Measurements from ENCODE around the gene TRAF2.
"Not testable (repeated sequence)": the region's sequence is repeated elsewhere in the genome, so short reads cannot be mapped to it uniquely, and the experiment has no call there.

TRAF2 gene

GRCh38 chr9:136857581-136858412 lies 28.5 kb upstream of the TRAF2 start:
- no peak for DNase-seq (ENCODE audit: extremely low read depth in 1 of 2, low read depth in 1 of 2)

DNA sequence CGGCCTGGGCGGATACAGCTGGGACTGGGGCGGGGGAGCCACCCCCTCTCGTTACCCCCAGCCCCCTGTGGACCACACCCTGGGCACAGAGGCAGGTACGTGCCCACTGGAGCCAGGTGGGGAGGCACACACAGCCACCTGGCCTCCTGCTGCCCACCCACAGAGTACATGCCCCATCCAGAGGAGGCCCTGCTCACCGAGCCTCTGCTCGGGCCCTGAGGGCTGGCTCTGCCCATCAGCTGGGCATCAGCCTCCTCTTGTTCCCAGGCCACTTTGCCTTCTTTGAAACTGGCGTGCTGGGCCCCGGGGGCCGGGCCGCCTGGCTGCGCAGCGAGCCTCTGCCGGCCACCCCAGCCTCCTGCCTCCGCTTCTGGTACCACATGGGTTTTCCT lies 27.9 kb upstream of the TRAF2 start:
- DNase-seq (ENCODE audit: extremely low read depth in 1 of 2, low read depth in 1 of 2) = no peak

- DNase-seq (ENCODE audit: extremely low read depth in 1 of 2, low read depth in 1 of 2) = no peak
Observed at GRCh38 chr9:136858844-136859757, 27.2 kb upstream of the TRAF2 start.

DNA sequence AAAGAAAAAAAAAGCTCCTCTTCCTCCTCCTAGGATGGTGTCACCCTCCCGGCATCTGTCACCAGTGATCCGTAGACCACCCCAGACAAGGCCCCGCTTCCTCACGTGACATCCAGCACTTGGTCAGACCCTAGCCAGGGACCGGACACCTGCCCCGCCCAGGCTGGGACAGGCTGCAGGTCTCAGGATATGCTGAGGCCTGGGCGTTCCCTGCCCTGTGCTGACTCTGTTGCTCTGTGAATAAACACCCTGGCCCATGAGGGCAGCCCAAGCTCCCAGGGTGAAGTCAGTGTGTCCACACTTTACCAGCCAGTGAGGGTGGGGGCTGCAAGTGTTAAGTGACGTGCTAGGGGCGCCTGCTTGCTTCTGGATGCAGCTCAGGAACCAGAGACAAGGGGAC lies 25.8 kb upstream of the TRAF2 start:
- no peak for DNase-seq (ENCODE audit: extremely low read depth in 1 of 2, low read depth in 1 of 2)

DNA sequence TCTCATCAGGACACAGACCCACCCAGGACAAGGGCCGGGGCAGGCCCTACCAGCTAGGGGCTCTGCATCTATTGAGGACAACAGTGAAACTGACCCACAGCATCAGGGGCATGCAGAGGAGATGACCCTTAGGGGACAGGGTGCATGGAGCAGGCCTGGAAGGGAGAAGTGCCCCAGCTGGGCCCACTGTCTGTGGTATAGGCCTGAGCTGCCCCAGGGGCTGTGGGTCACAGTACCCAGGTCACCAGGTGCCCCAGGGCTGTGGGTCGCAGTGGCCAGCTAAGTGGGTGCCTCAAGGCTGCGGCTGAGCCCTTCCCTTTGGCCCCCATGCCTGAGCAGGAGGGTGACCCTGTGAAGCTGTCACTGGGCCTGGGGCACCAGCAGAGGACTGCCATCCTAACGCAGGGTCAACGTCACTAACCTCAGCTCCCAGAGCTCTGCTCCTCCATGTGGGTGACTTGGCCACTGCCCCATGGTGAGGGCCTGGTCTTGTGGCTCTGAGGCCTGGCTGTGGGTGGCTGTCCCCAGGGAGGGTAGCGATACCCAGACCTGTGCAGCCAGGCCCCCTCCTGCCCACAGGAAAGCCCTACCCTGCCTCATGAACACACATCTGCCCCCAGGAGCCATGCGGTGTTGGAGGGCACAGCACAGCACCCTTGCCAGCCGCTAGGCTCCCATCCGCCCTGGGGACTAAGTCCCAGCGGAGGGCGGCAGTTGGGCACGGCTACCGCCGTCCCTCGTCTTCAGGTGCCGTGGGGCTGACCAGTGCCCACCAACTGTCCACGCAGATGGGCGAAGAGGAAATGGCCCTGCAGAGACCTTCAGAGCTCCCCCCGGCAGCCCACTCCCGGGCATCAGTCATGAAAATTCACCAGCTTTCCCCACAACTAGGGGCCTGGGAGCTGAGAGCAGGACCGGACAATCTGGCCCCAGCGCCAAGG lies 25.1 kb upstream of the TRAF2 start:
- no peak for DNase-seq (ENCODE audit: extremely low read depth in 1 of 2, low read depth in 1 of 2)

GRCh38 chr9:136861874-136862457 lies 24.4 kb upstream of the TRAF2 start:
- DNase-seq (ENCODE audit: extremely low read depth in 1 of 2, low read depth in 1 of 2) = no peak

- DNase-seq (ENCODE audit: extremely low read depth in 1 of 2, low read depth in 1 of 2) = no peak
Observed at GRCh38 chr9:136862849-136863622, 23.3 kb upstream of the TRAF2 start.

- DNase-seq (ENCODE audit: extremely low read depth in 1 of 2, low read depth in 1 of 2) = no peak
Observed at GRCh38 chr9:136863623-136864273, 22.6 kb upstream of the TRAF2 start.

- DNase-seq (ENCODE audit: extremely low read depth in 1 of 2, low read depth in 1 of 2) = no peak
Observed at GRCh38 chr9:136865041-136865767, 21.1 kb upstream of the TRAF2 start.

- DNase-seq (ENCODE audit: extremely low read depth in 1 of 2, low read depth in 1 of 2) = no peak
Observed at GRCh38 chr9:136865768-136866103, 20.6 kb upstream of the TRAF2 start.

GRCh38 chr9:136866898-136867421 lies 19.4 kb upstream of the TRAF2 start:
- not testable (repeated sequence) for DNase-seq (ENCODE audit: extremely low read depth in 1 of 2, low read depth in 1 of 2)

DNA sequence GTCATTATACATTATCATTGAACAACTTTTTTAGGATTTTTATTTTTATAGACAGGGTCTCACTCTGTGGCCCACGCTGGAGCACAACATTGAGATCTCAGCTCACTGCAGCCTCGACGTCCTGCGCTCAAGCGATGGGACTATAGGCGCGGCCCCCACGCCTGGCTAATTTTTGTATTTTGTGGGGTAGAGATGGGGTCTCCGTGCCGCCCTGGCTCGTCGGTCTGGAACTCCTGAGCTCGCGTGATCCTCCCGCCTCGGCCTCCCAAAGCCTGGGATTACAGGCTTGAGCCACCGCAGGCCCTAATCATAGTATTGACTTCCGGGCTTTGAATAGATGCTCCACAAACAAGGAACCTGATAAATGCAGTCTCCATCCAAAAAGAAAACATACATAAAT lies 18.8 kb upstream of the TRAF2 start:
- DNase-seq (ENCODE audit: extremely low read depth in 1 of 2, low read depth in 1 of 2) = no peak

- no peak for DNase-seq (ENCODE audit: extremely low read depth in 1 of 2, low read depth in 1 of 2)
Observed at GRCh38 chr9:136867917-136868316, 18.4 kb upstream of the TRAF2 start.

GRCh38 chr9:136868644-136869043 lies 17.7 kb upstream of the TRAF2 start:
- DNase-seq (ENCODE audit: extremely low read depth in 1 of 2, low read depth in 1 of 2) = no peak

DNA sequence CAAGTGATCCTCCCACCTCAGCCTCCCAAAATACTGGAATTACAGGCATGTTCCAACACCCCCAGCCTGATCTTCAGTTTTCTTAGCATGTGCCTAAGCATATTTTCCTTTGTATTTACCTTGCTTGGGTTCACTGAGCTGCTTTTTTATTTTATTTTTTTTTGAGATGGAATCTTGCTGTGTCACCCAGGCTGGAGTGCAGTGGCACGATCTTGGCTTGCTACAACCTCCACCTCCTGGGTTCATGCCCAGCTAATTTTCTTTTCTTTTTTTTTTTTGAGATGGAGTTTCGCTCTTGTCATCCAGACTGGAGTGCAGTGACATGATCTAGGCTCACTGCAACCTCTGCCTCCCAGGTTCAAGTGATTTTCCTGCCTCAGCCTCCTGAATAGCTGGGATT lies 16.7 kb upstream of the TRAF2 start:
- DNase-seq (ENCODE audit: extremely low read depth in 1 of 2, low read depth in 1 of 2) = not testable (repeated sequence)

DNA sequence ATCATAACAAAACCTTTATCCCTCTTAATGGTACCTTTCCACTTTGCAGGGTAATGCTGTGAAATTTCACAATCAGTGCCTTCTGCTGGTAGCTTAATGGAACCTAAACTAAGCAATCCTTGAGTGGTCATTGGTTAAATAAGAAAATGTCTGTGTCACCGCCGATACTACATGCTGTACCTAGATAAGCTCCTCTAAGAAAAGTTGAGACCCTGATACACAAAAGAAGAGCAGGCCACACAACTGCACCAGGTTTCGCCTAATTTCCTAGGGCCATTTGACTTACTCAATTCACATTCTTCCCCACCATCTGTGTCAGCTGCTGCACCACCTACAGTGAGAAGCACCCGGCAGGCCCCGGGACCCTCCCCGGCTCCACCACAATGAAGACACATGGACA lies 11.2 kb upstream of the TRAF2 start:
- no peak for DNase-seq (ENCODE audit: extremely low read depth in 1 of 2, low read depth in 1 of 2)

DNA sequence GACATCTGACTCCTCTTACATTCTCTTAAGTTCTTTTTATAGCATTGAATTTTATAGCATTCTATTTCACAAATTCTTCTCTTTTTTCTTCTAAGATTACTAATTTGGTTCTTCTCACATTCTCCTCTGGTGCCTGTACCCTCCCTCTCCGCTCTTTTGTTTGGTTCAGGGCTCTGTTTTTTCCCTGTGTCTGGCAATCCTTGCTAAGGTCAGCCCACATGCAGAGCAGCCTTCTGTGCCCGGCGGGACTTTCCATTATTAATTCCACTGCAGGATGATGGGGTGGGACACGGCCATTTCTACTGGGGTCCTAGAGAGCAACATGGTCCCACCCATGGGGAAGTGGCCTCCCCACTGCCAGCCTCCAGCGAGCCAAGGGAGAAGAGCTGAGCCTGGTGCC lies 9.8 kb upstream of the TRAF2 start:
- no peak for DNase-seq (ENCODE audit: extremely low read depth in 1 of 2, low read depth in 1 of 2)

DNA sequence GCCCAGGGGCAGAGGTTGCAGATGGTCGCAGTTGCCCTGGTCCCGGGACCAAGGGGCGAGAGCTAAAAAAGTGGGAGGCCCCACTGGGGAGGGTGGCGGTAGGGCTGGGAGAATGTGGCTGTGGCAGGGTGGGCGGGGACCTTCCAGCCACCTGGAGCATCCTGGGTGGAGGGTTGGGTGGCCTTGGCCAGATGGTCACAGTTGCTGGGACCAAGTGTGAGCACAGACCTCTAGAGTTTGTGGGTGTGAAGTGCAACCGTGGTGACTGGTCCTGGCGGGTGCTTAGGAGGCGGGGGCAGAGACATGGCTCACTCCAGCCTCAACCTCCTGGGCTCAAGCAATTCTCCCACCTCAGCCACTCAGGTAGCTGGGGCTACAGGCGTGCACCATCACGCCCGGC lies 5.7 kb upstream of the TRAF2 start:
- DNase-seq (ENCODE audit: extremely low read depth in 1 of 2, low read depth in 1 of 2) = no peak
